SK-N-SH (cell line): ENCODE data around the gene GARRE1. TPM values are rescaled to one million over a fixed set of nuclear protein-coding genes. Genes with fewer than 3 reads are reported as not detected.
A peak's percentile ranks its signal among the peaks of the same experiment; 100 is the strongest.

Experiments used
- CTCF ChIA-PET: fragments of 300-600, 350-600 bp; formaldehyde crosslinking; extraction: SDS; loops from one replicate; lab custom pipeline; 2021; lab: Yijun Ruan, JAX
- POLR2A ChIA-PET: fragments of 350-600 bp; sonication (Branson Sonifier 250); formaldehyde crosslinking; extraction: SDS; loops from one replicate; lab custom pipeline; 2020; ENCODE audit warnings: antibody characterized with exemption, inconsistent platforms; lab: Yijun Ruan, JAX
- DNase-seq: peaks from one replicate; pipeline ENCODE4 v3.0.0; 2012
- H2AFZ ChIP-seq: fragments of 200-600 bp; sonication (generic); 2 replicates; pipeline ENCODE4 v1.8.1; 2016; ENCODE audit warnings: antibody characterized with exemption, mild to moderate bottlenecking, low read depth
- H3F3A ChIP-seq: fragments of 200-600 bp; sonication (generic); replicated peaks from 2 replicates; pipeline ENCODE3; 2016; ENCODE audit warnings: antibody characterized with exemption, mild to moderate bottlenecking; ENCODE audit not compliant: insufficient read depth
- H3K27ac ChIP-seq, 2 experiments: fragments of 200-500 bp in 1 of 2; fragments of 200-600 bp in 1 of 2; sonication (Bioruptor generic) in 1 of 2; sonication (generic), shearing (Covaris generic) in 1 of 2; 2 replicates each; pipeline versions ENCODE4 v1.5.1 to v1.6.1; 2014 to 2016; ENCODE audit warnings: low read depth in 2 of 2, inconsistent platforms in 1 of 2, low read length in 1 of 2, mild to moderate bottlenecking in 1 of 2, mixed read lengths in 1 of 2
- H3K27me3 ChIP-seq: fragments of 200-600 bp; sonication (generic), shearing (Covaris generic); 2 replicates; pipeline ENCODE4 v1.6.1; 2016; ENCODE audit warnings: mixed run types; ENCODE audit not compliant: insufficient read depth
- H3K36me3 ChIP-seq, 2 experiments: fragments of 200-500 bp in 1 of 2; fragments of 200-600 bp in 1 of 2; sonication (Bioruptor generic) in 1 of 2; sonication (generic) in 1 of 2; replicated peaks in 1 of 2; 2 replicates each; pipeline versions ENCODE3 to v1.5.1; 2014 to 2016; ENCODE audit warnings: low read length in 1 of 2, mild to moderate bottlenecking in 1 of 2; ENCODE audit not compliant: insufficient read depth in 2 of 2, control insufficient read depth in 1 of 2
- H3K4me1 ChIP-seq, 2 experiments: fragments of 200-500 bp in 1 of 2; fragments of 200-600 bp in 1 of 2; sonication (Bioruptor generic) in 1 of 2; sonication (generic), shearing (Covaris generic) in 1 of 2; 2 replicates each; pipeline versions ENCODE4 v1.5.1 to v1.6.1; 2014 to 2016; ENCODE audit warnings: low read depth in 1 of 2, low read length in 1 of 2, mixed run types in 1 of 2; ENCODE audit not compliant: insufficient read depth in 2 of 2, control insufficient read depth in 1 of 2
- H3K4me2 ChIP-seq: fragments of 200-600 bp; sonication (generic), shearing (Covaris generic); 2 replicates; pipeline ENCODE4 v1.6.1; 2017; ENCODE audit warnings: mixed run types
- H3K4me3 ChIP-seq, 2 experiments: fragments of 200-500 bp in 1 of 2; fragments of 200-600 bp in 1 of 2; sonication (Bioruptor generic) in 1 of 2; sonication (generic), shearing (Covaris generic) in 1 of 2; 2 replicates each; pipeline versions ENCODE4 v1.5.1 to v1.8.1; 2014 to 2016; ENCODE audit warnings: low read depth in 2 of 2, inconsistent platforms in 1 of 2, low read length in 1 of 2, mild to moderate bottlenecking in 1 of 2, mixed read lengths in 1 of 2, moderate library complexity in 1 of 2
- H3K79me2 ChIP-seq: fragments of 200-600 bp; sonication (generic); 2 replicates; pipeline ENCODE4 v1.8.1; 2017; ENCODE audit warnings: mild to moderate bottlenecking; ENCODE audit not compliant: insufficient read depth
- H3K9ac ChIP-seq: fragments of 200-600 bp; sonication (generic); 2 replicates; pipeline ENCODE4 v1.6.1; 2017; ENCODE audit warnings: mixed run types
- H3K9me2 ChIP-seq: fragments of 200-600 bp; sonication (generic); 2 replicates; pipeline ENCODE4 v1.6.1; 2017; ENCODE audit warnings: mixed run types
- H3K9me3 ChIP-seq: fragments of 200-600 bp; sonication (generic); 2 replicates; pipeline ENCODE4 v1.6.1; 2017; ENCODE audit warnings: mixed run types, mild to moderate bottlenecking, moderate library complexity
- H4K20me1 ChIP-seq: fragments of 200-600 bp; sonication (generic); 2 replicates; pipeline ENCODE4 v1.6.1; 2017; ENCODE audit warnings: mild to moderate bottlenecking, mixed run types; ENCODE audit not compliant: insufficient read depth
- CHD2 ChIP-seq: fragments of 150-350 bp; IDR thresholded peaks from 2 replicates; pipeline ENCODE4 v1.6.1; 2018; ENCODE audit warnings: low read length; ENCODE audit not compliant: partially characterized antibody
- ELF1 ChIP-seq: IDR thresholded peaks from 2 replicates; pipeline ENCODE4 v1.4.0; 2012
- EP300 ChIP-seq, 2 experiments: IDR thresholded peaks; 2 replicates each; pipeline versions ENCODE4 v1.4.0 to v1.6.1; 2012; ENCODE audit warnings: borderline replicate concordance in 1 of 2, low read depth in 1 of 2, low read length in 1 of 2
- FOSL2 ChIP-seq: IDR thresholded peaks from 2 replicates; pipeline ENCODE4 v1.4.0; 2012; ENCODE audit warnings: low read depth, mild to moderate bottlenecking, moderate library complexity, borderline replicate concordance
- GATA2 ChIP-seq: sonication (generic); formaldehyde crosslinking; IDR thresholded peaks from 2 replicates; pipeline ENCODE4 v1.5.0; 2020; ENCODE audit warnings: mild to moderate bottlenecking, missing genetic modification reagents
- JUND ChIP-seq: IDR thresholded peaks from 2 replicates; pipeline ENCODE4 v1.4.0; 2012
- MEF2A ChIP-seq: IDR thresholded peaks from 2 replicates; pipeline ENCODE4 v1.4.0; 2012; ENCODE audit warnings: low read depth, borderline replicate concordance
- NFIC ChIP-seq: IDR thresholded peaks from 2 replicates; pipeline ENCODE4 v1.4.0; 2012; ENCODE audit warnings: borderline replicate concordance
- NRF1 ChIP-seq: IDR thresholded peaks from 2 replicates; pipeline ENCODE4 v1.6.1; 2012; ENCODE audit warnings: low read depth, mild to moderate bottlenecking, low read length
- RFX5 ChIP-seq: IDR thresholded peaks from 2 replicates; pipeline ENCODE4 v1.6.1; 2012; ENCODE audit warnings: mild to moderate bottlenecking, improper control_type of control experiment, low read length
- RXRA ChIP-seq: IDR thresholded peaks from 2 replicates; pipeline ENCODE4 v1.4.0; 2012; ENCODE audit warnings: low read depth, mild to moderate bottlenecking, borderline replicate concordance
- SIN3A ChIP-seq: IDR thresholded peaks from 2 replicates; pipeline ENCODE4 v1.6.1; 2012; ENCODE audit warnings: low read depth, mild to moderate bottlenecking, low read length, moderate library complexity, borderline replicate concordance
- TAF1 ChIP-seq: IDR thresholded peaks from 2 replicates; pipeline ENCODE4 v1.6.1; 2012; ENCODE audit warnings: low read depth, mild to moderate bottlenecking, low read length, moderate library complexity, borderline replicate concordance
- TEAD4 ChIP-seq: IDR thresholded peaks from 2 replicates; pipeline ENCODE4 v1.4.0; 2012; ENCODE audit warnings: mild to moderate bottlenecking, borderline replicate concordance; ENCODE audit not compliant: insufficient read depth
- WGBS: methylation state at CpG from one replicate; pipeline ENCODE4 v1.1.6; 2017; ENCODE audit warnings: low lambda C conversion rate; 5-methylcytosine and 5-hydroxymethylcytosine counted together
- polyA plus RNA-seq, 3 experiments: library from polyadenylated mRNA; depleted of rRNA; stranded (reverse); fragments of >200 nt; gene quantifications; 2 replicates each; pipeline ENCODE4 v1.2.3, GENCODE V29; 2012
- TF ChIP-seq, protein P1 (sequence below): IDR thresholded peaks from 2 replicates; pipeline ENCODE4 v1.4.0; 2012; ENCODE audit warnings: low read depth
- TF ChIP-seq, protein P2 (sequence below): IDR thresholded peaks from 2 replicates; pipeline ENCODE4; 2012
- TF ChIP-seq, protein P3 (sequence below): fragments of 200-600 bp; sonication (generic); IDR thresholded peaks from 2 replicates; pipeline ENCODE4 v1.6.1; 2017; ENCODE audit warnings: antibody characterized with exemption, mild to moderate bottlenecking, moderate library complexity
- TF ChIP-seq, protein P4 (sequence below): fragments of 150-350 bp; IDR thresholded peaks from 2 replicates; pipeline ENCODE4 v1.6.1; 2017; ENCODE audit warnings: antibody characterized with exemption, low read length, low read depth, borderline replicate concordance

Gene GARRE1
- polyA plus RNA-seq, 1 of the 3 experiments (the other 2 are of a cell fraction): 9.7 TPM

DNA sequence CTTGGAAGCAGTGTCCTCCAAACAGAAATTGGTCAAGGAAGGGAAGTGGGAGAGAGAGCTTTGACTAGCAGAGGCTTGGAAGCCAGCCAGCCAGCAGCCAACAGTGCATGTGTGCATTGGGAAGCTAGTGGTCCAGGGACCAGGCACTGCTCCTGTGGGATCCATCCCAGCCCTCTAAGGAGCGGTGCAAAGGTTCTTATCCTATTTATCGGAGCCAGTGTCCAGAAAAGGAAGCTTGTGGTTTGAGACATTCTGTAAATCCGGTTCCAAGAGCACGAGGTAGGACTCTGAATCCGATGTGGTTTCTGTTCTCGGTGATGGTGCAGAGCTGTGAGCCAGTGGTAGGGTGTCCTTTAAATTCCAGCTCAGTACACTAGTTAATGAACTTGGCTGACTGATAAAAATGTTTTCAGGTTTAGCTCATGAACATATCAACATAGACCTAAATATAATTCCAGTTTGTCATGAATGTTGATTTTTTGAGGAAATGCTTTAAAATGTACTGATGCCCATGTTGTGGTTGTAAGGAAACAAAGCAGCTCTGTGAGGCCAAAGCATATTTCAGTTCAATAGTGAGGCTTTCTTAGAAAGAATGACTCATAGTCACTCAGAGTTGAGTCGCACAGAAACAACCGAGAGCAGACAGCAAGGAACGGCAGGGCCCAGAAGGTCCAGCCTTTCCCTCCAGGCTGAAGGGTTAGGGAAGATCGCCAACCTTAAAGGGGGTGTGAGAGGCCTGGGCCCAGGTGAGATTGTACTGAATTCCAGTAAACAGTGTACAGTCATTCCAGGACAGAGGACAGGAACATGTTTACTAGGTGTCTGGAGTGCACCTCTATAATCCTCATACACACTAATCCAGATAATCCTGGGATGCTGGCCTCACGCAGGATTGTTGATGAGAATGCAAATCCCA lies 21.5 kb upstream of the GARRE1 start:
- POLR2A ChIA-PET: interaction anchor here (0.8 kb wide), 1 partner anchor 61 kb away, joined by 3 read pairs; no protein-coding TSS in a partner anchor
- no peak overlapping the region for H2AFZ ChIP-seq
- CTCF ChIA-PET: interaction anchor here (1.6 to 2.9 kb wide), 2 partner anchors 10 to 12 kb away, joined by 5 to 17 read pairs; no protein-coding TSS in a partner anchor

More for the DNA sequence above, 21.5 kb upstream of the GARRE1 start:
- 26% methylated on average over 11 of the region's 11 CpGs for WGBS
- peak overlapping the region; percentile 34 to 88; a peak in 3 of 4 replicates for H3K27ac ChIP-seq
- peak overlapping the region in 1 of 2 experiments; percentile 40; a peak in 2 of 4 replicates for H3K4me3 ChIP-seq
- peaks cover 50% of the 10 kb centered on the region for H3F3A ChIP-seq
- no peaks in the 10 kb centered on the region for H3K27me3 ChIP-seq
- DNase-seq: no peak
- no peaks in the 10 kb centered on the region for H3K9me2 ChIP-seq
- peaks cover 26 to 34% of the 10 kb centered on the region in 2 experiments for H3K36me3 ChIP-seq
- H3K4me2 ChIP-seq: peak overlapping the region; percentile 54
- H3K9me3 ChIP-seq: no peaks in the 10 kb centered on the region
- peak; percentile 50 for TF ChIP-seq RXRA
- TF ChIP-seq, protein P1, sequence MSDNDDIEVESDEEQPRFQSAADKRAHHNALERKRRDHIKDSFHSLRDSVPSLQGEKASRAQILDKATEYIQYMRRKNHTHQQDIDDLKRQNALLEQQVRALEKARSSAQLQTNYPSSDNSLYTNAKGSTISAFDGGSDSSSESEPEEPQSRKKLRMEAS: peak; percentile 84
- peak in 1 of 2 experiments; percentile 45; a peak in 2 of 4 replicates for TF ChIP-seq EP300 (IDR thresholded peaks at IDR 0.05; ENCODE audit: borderline replicate concordance in 1 of 2, low read depth in 1 of 2, low read length in 1 of 2)
- peak; percentile 55 for TF ChIP-seq NFIC
- TF ChIP-seq GATA2 (CRISPR knock-in tag): no peak
- TF ChIP-seq, protein P2, sequence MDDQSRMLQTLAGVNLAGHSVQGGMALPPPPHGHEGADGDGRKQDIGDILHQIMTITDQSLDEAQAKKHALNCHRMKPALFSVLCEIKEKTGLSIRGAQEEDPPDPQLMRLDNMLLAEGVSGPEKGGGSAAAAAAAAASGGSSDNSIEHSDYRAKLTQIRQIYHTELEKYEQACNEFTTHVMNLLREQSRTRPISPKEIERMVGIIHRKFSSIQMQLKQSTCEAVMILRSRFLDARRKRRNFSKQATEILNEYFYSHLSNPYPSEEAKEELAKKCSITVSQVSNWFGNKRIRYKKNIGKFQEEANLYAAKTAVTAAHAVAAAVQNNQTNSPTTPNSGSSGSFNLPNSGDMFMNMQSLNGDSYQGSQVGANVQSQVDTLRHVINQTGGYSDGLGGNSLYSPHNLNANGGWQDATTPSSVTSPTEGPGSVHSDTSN: peak; percentile 64; the same call in 1 of the 2 replicates
- TF ChIP-seq JUND: peak; percentile 80
- TF ChIP-seq SIN3A: peak; percentile 12; the same call in 1 of the 2 replicates
- TF ChIP-seq ELF1: no peak
- no peak for TF ChIP-seq TAF1
- TF ChIP-seq, protein P3, sequence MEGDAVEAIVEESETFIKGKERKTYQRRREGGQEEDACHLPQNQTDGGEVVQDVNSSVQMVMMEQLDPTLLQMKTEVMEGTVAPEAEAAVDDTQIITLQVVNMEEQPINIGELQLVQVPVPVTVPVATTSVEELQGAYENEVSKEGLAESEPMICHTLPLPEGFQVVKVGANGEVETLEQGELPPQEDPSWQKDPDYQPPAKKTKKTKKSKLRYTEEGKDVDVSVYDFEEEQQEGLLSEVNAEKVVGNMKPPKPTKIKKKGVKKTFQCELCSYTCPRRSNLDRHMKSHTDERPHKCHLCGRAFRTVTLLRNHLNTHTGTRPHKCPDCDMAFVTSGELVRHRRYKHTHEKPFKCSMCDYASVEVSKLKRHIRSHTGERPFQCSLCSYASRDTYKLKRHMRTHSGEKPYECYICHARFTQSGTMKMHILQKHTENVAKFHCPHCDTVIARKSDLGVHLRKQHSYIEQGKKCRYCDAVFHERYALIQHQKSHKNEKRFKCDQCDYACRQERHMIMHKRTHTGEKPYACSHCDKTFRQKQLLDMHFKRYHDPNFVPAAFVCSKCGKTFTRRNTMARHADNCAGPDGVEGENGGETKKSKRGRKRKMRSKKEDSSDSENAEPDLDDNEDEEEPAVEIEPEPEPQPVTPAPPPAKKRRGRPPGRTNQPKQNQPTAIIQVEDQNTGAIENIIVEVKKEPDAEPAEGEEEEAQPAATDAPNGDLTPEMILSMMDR: no peak
- TF ChIP-seq, protein P4, sequence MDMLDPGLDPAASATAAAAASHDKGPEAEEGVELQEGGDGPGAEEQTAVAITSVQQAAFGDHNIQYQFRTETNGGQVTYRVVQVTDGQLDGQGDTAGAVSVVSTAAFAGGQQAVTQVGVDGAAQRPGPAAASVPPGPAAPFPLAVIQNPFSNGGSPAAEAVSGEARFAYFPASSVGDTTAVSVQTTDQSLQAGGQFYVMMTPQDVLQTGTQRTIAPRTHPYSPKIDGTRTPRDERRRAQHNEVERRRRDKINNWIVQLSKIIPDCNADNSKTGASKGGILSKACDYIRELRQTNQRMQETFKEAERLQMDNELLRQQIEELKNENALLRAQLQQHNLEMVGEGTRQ: no peak
- peak; percentile 72; the same call in 1 of the 2 replicates for TF ChIP-seq MEF2A
- no peak for TF ChIP-seq NRF1
- peak; percentile 55; the same call in 1 of the 2 replicates for TF ChIP-seq TEAD4
- TF ChIP-seq CHD2: no peak
- TF ChIP-seq RFX5: no peak
- peak; percentile 90 for TF ChIP-seq FOSL2
- H3K79me2 ChIP-seq: peaks cover 9% of the 10 kb centered on the region; the same call in 1 of the 2 replicates
- peaks cover 45% of the 10 kb centered on the region for H4K20me1 ChIP-seq
- peaks cover 4 to 16% of the 10 kb centered on the region in 2 experiments; a peak in 2 of 4 replicates for H3K4me1 ChIP-seq
- H3K9ac ChIP-seq: peak overlapping the region; percentile 10; the same call in 1 of the 2 replicates
